Stimulated activated CD4-positive, alpha-beta T cell treated with anti-CD3 and anti-CD28 coated beads, TNF-alpha, amount 100 ng/mL, for 24 hours (primary cell): ENCODE measurements around the gene MSI2.

ENCODE experiments used
- DNase-seq, 3 experiments: peaks; one replicate each; pipeline ENCODE4 v3.0.0-alpha.2; 2020; ENCODE audit warnings: low read depth in 3 of 3

MSI2 gene

GRCh38 chr17:57412520-57413096 lies 156.3 kb downstream of the MSI2 start:
- no peak for DNase-seq

- no peak for DNase-seq
Measured at GRCh38 chr17:57413848-57414651, 157.7 kb downstream of the MSI2 start.

GRCh38 chr17:57415751-57416207 lies 159.5 kb downstream of the MSI2 start:
- no peak for DNase-seq

GRCh38 chr17:57416369-57416768 lies 160.0 kb downstream of the MSI2 start:
- DNase-seq = no peak

- no peak for DNase-seq
Measured at GRCh38 chr17:57417956-57418355, 161.6 kb downstream of the MSI2 start.

- DNase-seq = no peak
Measured at GRCh38 chr17:57418463-57419246, 162.3 kb downstream of the MSI2 start.

GRCh38 chr17:57419940-57420550 lies 163.7 kb downstream of the MSI2 start:
- DNase-seq = no peak

GRCh38 chr17:57420734-57421717 lies 164.7 kb downstream of the MSI2 start:
- no peak for DNase-seq

- no peak for DNase-seq
Measured at GRCh38 chr17:57422574-57423164, 166.3 kb downstream of the MSI2 start.

- DNase-seq = no peak
Measured at GRCh38 chr17:57423541-57423940, 167.2 kb downstream of the MSI2 start.

GRCh38 chr17:57424273-57424672 lies 167.9 kb downstream of the MSI2 start:
- no peak for DNase-seq

- no peak for DNase-seq
Measured at GRCh38 chr17:57424777-57425188, 168.5 kb downstream of the MSI2 start.

GRCh38 chr17:57425431-57425830 lies 169.1 kb downstream of the MSI2 start:
- no peak for DNase-seq

- no peak for DNase-seq
Measured at GRCh38 chr17:57425903-57426880, 169.9 kb downstream of the MSI2 start.

- DNase-seq = no peak
Measured at GRCh38 chr17:57429966-57430365, 173.6 kb downstream of the MSI2 start.

GRCh38 chr17:57431415-57431814 lies 175.1 kb downstream of the MSI2 start:
- no peak for DNase-seq

- DNase-seq = no peak
Measured at GRCh38 chr17:57432507-57433277, 176.4 kb downstream of the MSI2 start.

- no peak for DNase-seq
Measured at GRCh38 chr17:57433452-57433851, 177.1 kb downstream of the MSI2 start.

- DNase-seq = no peak
Measured at GRCh38 chr17:57434361-57434760, 178.0 kb downstream of the MSI2 start.
